Loucy (cell line): Measurements from ENCODE around the gene CETN1.

Source experiments
- H2AFZ ChIP-seq: fragments of 200-600 bp; sonication (generic); 2 replicates; pipeline ENCODE4 v1.6.0; 2016; ENCODE audit warnings: antibody characterized with exemption, mild to moderate bottlenecking, low read length, moderate library complexity
- H3F3A ChIP-seq: fragments of 200-600 bp; 2 replicates; pipeline ENCODE4 v1.6.0; 2016; ENCODE audit warnings: antibody characterized with exemption, low read depth, mild to moderate bottlenecking
- H3K27me3 ChIP-seq: fragments of 200-600 bp; sonication (generic); 2 replicates; pipeline ENCODE4 v1.6.1; 2014; ENCODE audit warnings: low read length, mild to moderate bottlenecking; ENCODE audit not compliant: insufficient read depth, poor library complexity, severe bottlenecking
- H3K36me3 ChIP-seq: fragments of 200-600 bp; sonication (generic); 2 replicates; pipeline ENCODE4 v1.6.1; 2016; ENCODE audit warnings: low read length; ENCODE audit not compliant: insufficient read depth
- H3K4me1 ChIP-seq: fragments of 200-600 bp; sonication (generic); 2 replicates; pipeline ENCODE4 v1.5.1; 2014; ENCODE audit warnings: low read length, mild to moderate bottlenecking; ENCODE audit not compliant: insufficient read depth, poor library complexity, severe bottlenecking
- H3K4me2 ChIP-seq: fragments of 200-600 bp; sonication (generic); 2 replicates; pipeline ENCODE4 v1.6.0; 2014; ENCODE audit warnings: antibody characterized with exemption, low read length, low read depth, mild to moderate bottlenecking; ENCODE audit not compliant: poor library complexity, severe bottlenecking
- H3K4me3 ChIP-seq: fragments of 200-600 bp; sonication (generic); 2 replicates; pipeline ENCODE4 v1.5.1; 2014; ENCODE audit warnings: low read length, mild to moderate bottlenecking, mixed read lengths; ENCODE audit not compliant: poor library complexity, severe bottlenecking
- H3K79me2 ChIP-seq: fragments of 200-600 bp; sonication (generic); 2 replicates; pipeline ENCODE4 v1.6.1; 2014; ENCODE audit warnings: low read length; ENCODE audit not compliant: insufficient read depth
- H3K9ac ChIP-seq: fragments of 200-600 bp; sonication (generic); 2 replicates; pipeline ENCODE4 v1.6.0; 2014; ENCODE audit warnings: mild to moderate bottlenecking, low read depth, low read length, moderate library complexity; ENCODE audit not compliant: poor library complexity, severe bottlenecking
- H3K9me2 ChIP-seq: fragments of 200-600 bp; sonication (generic); replicated peaks from 2 replicates; pipeline ENCODE4 v1.6.1; 2016; ENCODE audit warnings: low read depth, low read length, mixed read lengths
- H3K9me3 ChIP-seq: fragments of 200-600 bp; sonication (generic); 2 replicates; pipeline ENCODE4 v1.6.1; 2014; ENCODE audit warnings: mild to moderate bottlenecking, antibody characterized with exemption, low read length, low read depth; ENCODE audit not compliant: insufficient read depth
- H4K20me1 ChIP-seq: fragments of 200-600 bp; sonication (generic); 2 replicates; pipeline ENCODE4 v1.6.0; 2014; ENCODE audit warnings: antibody characterized with exemption, low read length, mild to moderate bottlenecking; ENCODE audit not compliant: insufficient read depth, poor library complexity, severe bottlenecking
- EZH2phosphoT487 ChIP-seq: fragments of 200-600 bp; IDR thresholded peaks from 2 replicates; pipeline ENCODE4 v1.6.1; 2018; ENCODE audit warnings: antibody characterized with exemption, mild to moderate bottlenecking, moderate library complexity, borderline replicate concordance
- TF ChIP-seq, protein P1 (sequence below): fragments of 200-600 bp; sonication (generic); conservative IDR thresholded peaks from 2 replicates; pipeline ENCODE4 v1.5.1; 2014; ENCODE audit warnings: mild to moderate bottlenecking, antibody characterized with exemption, low read length

Gene CETN1

GRCh38 chr18:604771-605170 lies 24.6 kb downstream of the CETN1 start:
- no peak overlapping the region for H2AFZ ChIP-seq
- H3K9me3 ChIP-seq, result no peaks in the 10 kb centered on the region; the same call in 1 of the 2 replicates
- no peaks in the 10 kb centered on the region for H3F3A ChIP-seq
- no peaks in the 10 kb centered on the region for H3K9me2 ChIP-seq
- no peak overlapping the region for H3K9ac ChIP-seq
- no peaks in the 10 kb centered on the region for H3K27me3 ChIP-seq
- H3K79me2 ChIP-seq, result no peaks in the 10 kb centered on the region
- H3K4me3 ChIP-seq, result no peak overlapping the region
- H3K36me3 ChIP-seq, result no peaks in the 10 kb centered on the region
- H3K4me1 ChIP-seq, result no peaks in the 10 kb centered on the region
- no peak for TF ChIP-seq EZH2phosphoT487
- TF ChIP-seq, protein P1, sequence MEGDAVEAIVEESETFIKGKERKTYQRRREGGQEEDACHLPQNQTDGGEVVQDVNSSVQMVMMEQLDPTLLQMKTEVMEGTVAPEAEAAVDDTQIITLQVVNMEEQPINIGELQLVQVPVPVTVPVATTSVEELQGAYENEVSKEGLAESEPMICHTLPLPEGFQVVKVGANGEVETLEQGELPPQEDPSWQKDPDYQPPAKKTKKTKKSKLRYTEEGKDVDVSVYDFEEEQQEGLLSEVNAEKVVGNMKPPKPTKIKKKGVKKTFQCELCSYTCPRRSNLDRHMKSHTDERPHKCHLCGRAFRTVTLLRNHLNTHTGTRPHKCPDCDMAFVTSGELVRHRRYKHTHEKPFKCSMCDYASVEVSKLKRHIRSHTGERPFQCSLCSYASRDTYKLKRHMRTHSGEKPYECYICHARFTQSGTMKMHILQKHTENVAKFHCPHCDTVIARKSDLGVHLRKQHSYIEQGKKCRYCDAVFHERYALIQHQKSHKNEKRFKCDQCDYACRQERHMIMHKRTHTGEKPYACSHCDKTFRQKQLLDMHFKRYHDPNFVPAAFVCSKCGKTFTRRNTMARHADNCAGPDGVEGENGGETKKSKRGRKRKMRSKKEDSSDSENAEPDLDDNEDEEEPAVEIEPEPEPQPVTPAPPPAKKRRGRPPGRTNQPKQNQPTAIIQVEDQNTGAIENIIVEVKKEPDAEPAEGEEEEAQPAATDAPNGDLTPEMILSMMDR, result no peak
- H3K4me2 ChIP-seq, result no peak overlapping the region
- H4K20me1 ChIP-seq, result no peaks in the 10 kb centered on the region

- H3K4me2 ChIP-seq, result no peak overlapping the region
- H3F3A ChIP-seq, result no peaks in the 10 kb centered on the region
- H3K9me2 ChIP-seq, result no peaks in the 10 kb centered on the region
- H2AFZ ChIP-seq, result no peak overlapping the region
- no peaks in the 10 kb centered on the region for H3K36me3 ChIP-seq
- no peaks in the 10 kb centered on the region for H3K79me2 ChIP-seq
- no peak overlapping the region for H3K4me3 ChIP-seq
- H3K27me3 ChIP-seq, result no peaks in the 10 kb centered on the region
- H3K9me3 ChIP-seq, result no peaks in the 10 kb centered on the region; the same call in 1 of the 2 replicates
- H3K4me1 ChIP-seq, result no peaks in the 10 kb centered on the region
- TF ChIP-seq EZH2phosphoT487, result no peak
- TF ChIP-seq, protein P1, result no peak
- H4K20me1 ChIP-seq, result no peaks in the 10 kb centered on the region
- H3K9ac ChIP-seq, result no peak overlapping the region
These were observed 27.8 kb downstream of the CETN1 start for GRCh38 chr18:607930-608329.

- H3K27me3 ChIP-seq, result no peaks in the 10 kb centered on the region
- H3K9ac ChIP-seq, result no peak overlapping the region
- TF ChIP-seq, protein P1, result no peak
- TF ChIP-seq EZH2phosphoT487, result no peak
- no peaks in the 10 kb centered on the region for H3K36me3 ChIP-seq
- H2AFZ ChIP-seq, result no peak overlapping the region
- H3K9me2 ChIP-seq, result no peaks in the 10 kb centered on the region
- no peaks in the 10 kb centered on the region for H3F3A ChIP-seq
- no peaks in the 10 kb centered on the region for H4K20me1 ChIP-seq
- no peaks in the 10 kb centered on the region for H3K4me1 ChIP-seq
- no peaks in the 10 kb centered on the region for H3K79me2 ChIP-seq
- H3K9me3 ChIP-seq, result no peaks in the 10 kb centered on the region; the same call in 1 of the 2 replicates
- H3K4me3 ChIP-seq, result no peak overlapping the region
- no peak overlapping the region for H3K4me2 ChIP-seq
These were observed 30.2 kb downstream of the CETN1 start for GRCh38 chr18:610214-610928.
